ENCODE measurements around the gene ZNF346. TPM values are rescaled to one million over a fixed set of nuclear protein-coding genes. Genes with fewer than 3 reads are reported as not detected.

Gene ZNF346
- total and polyA plus RNA-seq, 2 of the 13 experiments (the other 11 are each of a cell fraction or from before 2014, with no cell fraction given), result 8.6 to 19.4 TPM

- TF ChIP-seq JDP2 (CRISPR knock-in tag; IDR thresholded peaks at IDR 0.05; ENCODE audit: borderline replicate concordance) (no peak), ZEB1 (IDR thresholded peaks at IDR 0.05; ENCODE audit: insufficient replicate concordance, low read depth) (no peak), EP300 (IDR thresholded peaks at IDR 0.05; ENCODE audit: low read depth in 2 of 2, low read length in 2 of 2) (no peak), EP300 (CRISPR knock-in tag; IDR thresholded peaks at IDR 0.05; ENCODE audit: borderline replicate concordance) (no peak), ZNF639 (CRISPR knock-in tag; conservative IDR thresholded peaks at IDR 0.05) (peak; percentile 80), SAFB2 (CRISPR knock-in tag; IDR thresholded peaks at IDR 0.05; ENCODE audit: borderline replicate concordance, low read depth) (no peak), CSRNP2 (CRISPR knock-in tag; conservative IDR thresholded peaks at IDR 0.05; ENCODE audit: low read depth) (no peak), RBM22 (optimal IDR thresholded peaks at IDR 0.05; ENCODE audit: low read length) (no peak), ZNF207 (IDR thresholded peaks at IDR 0.05; ENCODE audit: borderline replicate concordance) (no peak), RAD21 (CRISPR knock-in tag; IDR thresholded peaks at IDR 0.05) (peak; percentile 60), ZNF598 (CRISPR knock-in tag; IDR thresholded peaks at IDR 0.05; ENCODE audit: borderline replicate concordance) (no peak; the same call in 1 of the 2 replicates), CBX1 (IDR thresholded peaks at IDR 0.05; ENCODE audit: low read depth) (no peak), TMF1 (CRISPR knock-in tag; IDR thresholded peaks at IDR 0.05; ENCODE audit: low read depth) (peak; percentile 65; the same call in 1 of the 2 replicates), ZFP90 (CRISPR knock-in tag; IDR thresholded peaks at IDR 0.05; ENCODE audit: borderline replicate concordance) (no peak), ZFP62 (CRISPR knock-in tag; IDR thresholded peaks at IDR 0.05) (no peak), ZNF777 (CRISPR knock-in tag; IDR thresholded peaks at IDR 0.05) (peak; percentile 73), MTF1 (CRISPR knock-in tag; IDR thresholded peaks at IDR 0.05) (no peak)
Measured at GRCh38 chr5:177022386-177023302, at the start of gene ZNF346 (continued).
